ENCODE measurements around the gene FMNL2. TPM values are rescaled to one million over a fixed set of nuclear protein-coding genes. Genes with fewer than 3 reads are reported as not detected.

The FMNL2 gene
- total RNA-seq, 1 donor from 2014 or later = 93.8 TPM

DNA sequence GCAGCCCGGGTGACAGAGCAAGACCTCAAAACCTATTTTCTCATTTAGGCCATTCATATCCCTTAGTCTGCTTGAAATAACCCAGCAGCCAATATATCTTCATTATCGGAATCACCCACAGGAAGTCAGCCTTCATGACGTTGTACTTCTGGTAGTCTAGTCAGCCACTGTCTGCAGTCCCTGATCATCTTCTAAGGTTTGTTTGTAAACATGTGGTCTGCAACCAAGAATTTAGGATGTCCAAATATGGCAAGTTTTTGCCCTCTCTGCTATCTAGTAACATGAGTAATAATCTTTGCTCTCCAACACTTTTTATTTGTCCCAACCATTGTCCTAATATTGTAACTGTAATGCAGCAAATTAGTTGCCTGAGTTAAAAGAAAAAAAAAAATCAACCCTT is 289.8 kb downstream of the FMNL2 start:
- FAIRE-seq (no peak), DNase-seq (ENCODE audit: low spot score in 2 of 2) (no peak)

DNA sequence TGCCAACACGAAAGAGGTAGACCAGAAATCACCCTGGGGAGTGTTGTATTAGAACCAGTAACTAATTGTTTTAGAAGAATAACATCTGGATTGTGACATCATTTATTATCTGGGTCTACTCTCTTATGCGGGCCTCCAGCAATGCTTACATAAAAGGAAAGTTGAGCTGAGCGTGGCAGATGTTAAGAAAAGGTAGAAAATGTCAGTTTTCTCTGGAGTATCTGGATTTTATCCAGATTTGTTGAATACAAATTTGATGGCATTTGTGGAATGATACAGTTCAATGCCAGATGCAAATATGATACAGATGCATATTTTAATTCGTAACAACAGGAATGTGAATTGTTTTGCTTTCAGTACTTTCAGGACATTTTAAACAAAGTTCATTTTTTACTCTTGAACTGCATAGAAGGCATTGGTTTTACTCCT is 292.0 kb downstream of the FMNL2 start:
- FAIRE-seq = no peak
- DNase-seq (ENCODE audit: low spot score in 2 of 2) = no peak

GRCh38 chr2:152627351-152627957 is 292.5 kb downstream of the FMNL2 start:
- DNase-seq (ENCODE audit: low spot score in 2 of 2) (peak; percentile 21 to 33), FAIRE-seq (peak; percentile 94)

DNA sequence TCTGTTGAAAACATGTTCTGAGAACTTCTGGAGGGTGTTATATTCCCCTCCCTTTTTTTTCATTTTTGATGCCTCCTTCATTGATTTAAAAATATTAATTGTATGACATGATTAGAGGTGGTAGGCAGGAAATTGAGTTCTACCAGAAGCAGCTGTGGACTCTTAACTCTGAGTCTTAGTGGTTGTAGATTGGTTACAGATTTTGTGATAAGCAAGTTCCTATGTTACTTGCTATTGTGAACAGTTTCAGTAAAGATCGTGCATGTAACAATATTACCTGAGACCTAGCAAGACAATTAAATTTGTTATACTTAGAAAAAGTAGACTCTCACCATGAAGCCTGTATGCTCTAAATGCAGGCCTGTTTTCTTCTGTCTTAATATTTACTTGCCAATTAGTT is 294.2 kb downstream of the FMNL2 start:
- DNase-seq (ENCODE audit: low spot score in 2 of 2) (no peak), FAIRE-seq (no peak)

DNA sequence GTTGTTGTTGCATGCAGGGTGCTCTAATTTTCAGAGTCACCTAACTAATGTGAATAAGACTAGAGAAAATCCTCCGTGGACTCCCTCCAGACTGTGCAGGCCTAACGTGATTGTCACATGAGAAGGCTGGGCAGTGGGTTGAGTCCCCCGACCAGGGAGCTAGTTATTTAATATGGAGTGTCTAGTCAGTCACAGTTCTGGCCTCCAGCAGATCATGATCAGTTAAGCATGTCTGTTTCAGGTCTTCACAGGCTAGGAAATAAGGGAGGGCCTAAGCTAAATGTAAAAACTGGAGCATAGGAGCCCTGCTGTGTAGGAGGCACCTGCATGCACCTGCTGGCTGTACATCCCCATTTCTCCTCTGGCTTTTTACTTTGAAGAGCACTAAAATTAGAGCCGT is 295.5 kb downstream of the FMNL2 start:
- no peak for DNase-seq (ENCODE audit: low spot score in 2 of 2)
- FAIRE-seq = no peak

GRCh38 chr2:152632736-152633135 is 297.8 kb downstream of the FMNL2 start:
- DNase-seq (ENCODE audit: low spot score in 2 of 2) (no peak), FAIRE-seq (no peak)

DNA sequence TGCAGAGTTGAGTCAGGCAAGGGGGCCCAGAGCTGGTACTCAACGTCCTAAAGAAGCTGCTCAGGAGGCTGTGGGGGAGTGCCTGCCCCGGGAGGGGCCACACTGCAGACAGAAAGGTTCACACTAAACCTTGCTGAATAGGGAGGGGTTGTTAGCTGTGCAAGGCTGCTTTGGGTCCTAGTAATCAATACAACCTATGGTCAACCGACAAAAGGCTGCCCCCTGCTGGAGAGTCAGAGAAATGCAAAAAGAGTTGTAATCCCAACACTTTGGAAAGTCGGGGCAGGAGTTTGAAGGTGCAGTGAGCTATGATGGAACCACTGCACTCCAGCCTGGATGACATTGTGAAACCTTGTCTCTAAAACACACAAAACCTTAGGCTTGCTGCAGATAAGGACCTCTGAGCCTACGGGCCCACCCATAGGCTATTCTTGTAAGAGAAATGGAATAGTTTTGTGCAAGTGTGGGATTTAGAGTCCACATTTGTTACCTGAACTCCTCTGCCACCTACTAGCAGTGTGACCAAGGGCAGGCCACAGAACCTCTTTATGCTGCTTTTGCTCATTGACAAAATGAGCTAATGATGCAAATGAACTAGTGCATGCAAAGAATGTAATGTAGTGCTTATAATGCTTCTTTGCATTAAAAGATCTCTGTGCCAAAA is 300.8 kb downstream of the FMNL2 start:
- FAIRE-seq = no peak
- peak in 1 of 2 donors; percentile 27 for DNase-seq (ENCODE audit: low spot score in 2 of 2)

DNA sequence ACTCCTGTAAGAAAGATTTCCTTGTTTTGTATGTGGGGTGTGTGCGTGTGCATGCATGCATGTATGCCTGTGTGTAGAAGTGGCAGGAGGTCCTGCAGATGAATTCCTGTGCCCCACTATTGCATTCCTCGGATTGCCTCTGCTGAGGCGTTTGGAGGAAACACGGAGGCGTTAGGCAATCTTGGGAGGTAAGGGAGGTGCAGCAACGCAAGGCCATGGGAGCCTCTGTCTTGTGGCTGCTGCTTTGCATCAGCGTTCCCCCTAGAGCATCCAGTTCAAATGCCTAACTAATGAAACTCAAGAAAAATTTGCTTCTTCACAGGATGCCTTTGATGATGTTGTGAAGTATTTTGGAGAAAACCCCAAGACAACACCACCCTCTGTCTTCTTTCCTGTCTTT is 302.3 kb downstream of the FMNL2 start:
- DNase-seq (ENCODE audit: low spot score in 2 of 2) (no peak), FAIRE-seq (no peak)

DNA sequence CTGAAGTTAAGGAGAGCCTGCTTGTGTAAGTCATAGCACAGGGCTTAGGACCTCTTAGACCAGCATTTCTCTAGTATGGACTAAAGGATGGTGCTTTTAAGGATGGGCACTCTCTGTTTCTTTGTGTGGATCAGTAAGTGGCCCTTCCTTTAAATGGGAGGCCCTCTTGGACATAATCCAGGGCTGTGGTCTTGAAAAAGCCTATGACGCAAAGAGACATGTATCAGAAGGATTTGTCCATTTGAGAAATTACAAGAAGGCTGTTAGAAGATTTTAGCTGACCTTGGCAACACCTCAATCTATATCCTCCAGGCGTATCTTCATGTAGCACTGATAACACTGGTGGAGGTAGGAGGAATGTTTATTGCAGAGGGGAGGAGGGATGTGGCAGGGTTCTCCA is 303.1 kb downstream of the FMNL2 start:
- FAIRE-seq = no peak

GRCh38 chr2:152638590-152638989 is 303.6 kb downstream of the FMNL2 start:
- DNase-seq (ENCODE audit: low spot score in 2 of 2) (no peak), FAIRE-seq (no peak)

More for the DNA sequence above, 303.1 kb downstream of the FMNL2 start:
- no peak for DNase-seq (ENCODE audit: low spot score in 2 of 2)

DNA sequence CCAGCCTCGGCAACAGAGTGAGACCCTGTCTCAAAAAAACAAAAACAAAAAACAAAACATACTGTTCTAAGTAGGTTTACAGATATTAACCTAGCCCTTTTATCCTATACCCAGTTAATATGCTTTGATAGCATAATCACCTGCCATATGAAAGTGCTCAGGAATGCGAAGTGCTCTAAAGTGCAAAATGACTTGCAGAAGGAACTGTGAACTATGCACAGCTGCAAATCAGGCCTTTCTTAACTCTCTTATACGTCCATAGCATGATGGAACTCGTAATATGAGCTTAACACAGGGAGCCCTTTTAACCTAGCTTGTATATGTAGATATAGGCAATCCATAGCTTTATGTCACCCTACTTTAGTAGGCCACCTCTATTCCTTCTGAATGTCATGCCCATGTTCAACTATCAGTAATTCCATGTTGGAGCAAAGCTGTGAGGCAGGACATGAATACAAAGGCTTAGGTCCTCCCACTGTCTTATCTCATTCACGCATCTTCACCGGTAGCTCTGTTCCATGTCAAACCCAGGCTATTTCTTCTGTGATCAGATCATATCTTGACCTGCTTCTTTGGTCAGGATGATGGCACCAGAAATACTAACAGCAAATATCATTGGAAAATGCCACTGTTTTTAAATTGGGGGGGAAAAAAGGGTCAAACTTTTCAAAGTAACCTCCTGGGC is 309.4 kb downstream of the FMNL2 start:
- FAIRE-seq (no peak), DNase-seq (ENCODE audit: low spot score in 2 of 2) (no peak)

DNA sequence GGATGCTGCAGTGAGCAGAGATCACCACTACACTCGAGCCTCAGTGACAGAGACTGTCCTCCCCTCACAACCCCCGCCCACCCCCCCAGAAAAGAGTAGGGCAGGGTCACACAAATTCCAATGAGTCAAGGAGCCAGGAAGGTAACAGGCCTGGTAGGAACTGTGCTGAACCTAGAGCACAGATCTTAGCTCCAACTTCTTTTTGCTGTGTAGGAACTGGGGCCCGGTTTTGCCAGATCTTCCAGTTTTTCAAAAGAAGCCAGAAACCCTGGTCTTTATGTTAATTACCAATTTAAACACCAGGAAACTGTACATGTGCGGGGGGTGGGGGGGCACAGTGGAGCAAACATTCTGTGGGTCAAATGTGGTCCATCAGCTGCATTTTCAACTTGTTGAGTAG is 311.3 kb downstream of the FMNL2 start:
- DNase-seq (ENCODE audit: low spot score in 2 of 2) (no peak), FAIRE-seq (no peak)

- FAIRE-seq (no peak), DNase-seq (ENCODE audit: low spot score in 2 of 2) (no peak)
Measured at GRCh38 chr2:152646775-152647174, 311.8 kb downstream of the FMNL2 start.

DNA sequence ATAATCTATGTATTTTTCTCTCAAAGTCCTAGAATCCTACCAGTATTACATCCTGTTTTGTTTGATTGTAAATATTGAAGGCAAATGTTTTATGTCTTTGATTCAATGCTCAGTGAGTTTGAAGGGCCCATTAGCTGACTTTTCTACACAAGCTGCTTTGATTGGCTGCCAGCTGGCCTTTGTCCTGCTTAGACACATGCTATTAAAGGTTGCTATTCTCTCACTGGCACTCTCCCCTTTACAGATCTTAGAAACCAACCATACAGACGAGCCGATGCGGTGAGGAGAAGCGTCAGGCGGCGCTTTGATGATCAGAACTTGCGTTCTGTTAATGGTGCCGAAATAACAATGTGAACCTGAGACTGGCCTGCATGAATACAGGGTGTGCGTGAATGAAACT is 312.6 kb downstream of the FMNL2 start:
- FAIRE-seq = no peak

DNA sequence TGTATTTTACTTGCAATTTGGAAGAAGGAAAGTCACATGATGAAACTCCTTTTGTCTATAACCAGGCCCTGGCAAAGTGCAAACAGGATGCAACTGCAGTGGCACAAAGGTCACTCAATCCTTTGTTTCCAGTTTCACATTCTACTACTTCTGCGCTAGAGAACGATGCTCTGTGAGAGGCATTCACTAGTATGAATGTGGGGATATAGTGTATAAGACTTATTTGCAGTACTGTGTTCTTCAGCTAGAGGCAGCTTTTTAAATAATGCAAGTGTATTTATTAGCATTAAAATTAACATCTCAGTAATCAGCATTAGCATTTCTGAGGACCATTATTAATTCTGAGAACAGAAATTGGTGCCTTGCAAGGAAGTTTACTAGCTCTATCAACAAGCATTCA is 313.4 kb downstream of the FMNL2 start:
- no peak for FAIRE-seq
- DNase-seq (ENCODE audit: low spot score in 2 of 2) = no peak

More for the DNA sequence above, 312.6 kb downstream of the FMNL2 start:
- no peak for DNase-seq (ENCODE audit: low spot score in 2 of 2)

- DNase-seq (ENCODE audit: low spot score in 2 of 2) (no peak), FAIRE-seq (no peak)
Measured at GRCh38 chr2:152649997-152650396, 315.0 kb downstream of the FMNL2 start.

DNA sequence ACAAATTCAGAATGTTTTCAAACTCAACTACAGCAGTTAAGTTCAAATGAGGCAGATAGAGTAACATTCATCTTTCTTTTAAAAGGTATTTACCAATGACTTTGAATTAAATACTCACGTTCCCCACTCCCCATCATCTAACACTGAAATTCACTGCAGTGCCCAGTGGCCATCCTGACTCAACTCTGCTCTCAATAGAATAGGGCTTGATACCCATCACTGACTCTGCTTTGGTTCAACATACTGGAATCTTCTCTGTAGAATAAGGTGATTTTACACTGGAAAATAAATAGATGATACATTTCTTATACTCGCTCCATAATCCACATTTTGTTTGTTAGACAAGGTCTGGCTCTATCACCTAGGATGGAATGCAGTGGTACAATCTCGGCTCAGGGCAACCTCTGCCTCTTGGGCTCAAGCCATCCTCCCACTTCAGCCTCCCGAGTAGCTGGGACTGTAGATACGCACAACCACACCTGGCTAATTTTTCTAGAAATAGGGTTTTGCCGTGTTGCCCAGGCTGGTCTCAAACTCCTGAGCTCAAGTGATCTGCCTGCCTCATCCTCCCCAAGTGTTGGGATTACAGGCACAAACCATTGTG is 315.9 kb downstream of the FMNL2 start:
- FAIRE-seq (no peak), DNase-seq (ENCODE audit: low spot score in 2 of 2) (no peak)

- FAIRE-seq = no peak
Measured at GRCh38 chr2:152651834-152652233, 316.9 kb downstream of the FMNL2 start.

GRCh38 chr2:152655880-152656279 is 320.9 kb downstream of the FMNL2 start:
- no peak for FAIRE-seq

More at GRCh38 chr2:152651834-152652233, 316.9 kb downstream of the FMNL2 start:
- DNase-seq (ENCODE audit: low spot score in 2 of 2) = no peak

DNA sequence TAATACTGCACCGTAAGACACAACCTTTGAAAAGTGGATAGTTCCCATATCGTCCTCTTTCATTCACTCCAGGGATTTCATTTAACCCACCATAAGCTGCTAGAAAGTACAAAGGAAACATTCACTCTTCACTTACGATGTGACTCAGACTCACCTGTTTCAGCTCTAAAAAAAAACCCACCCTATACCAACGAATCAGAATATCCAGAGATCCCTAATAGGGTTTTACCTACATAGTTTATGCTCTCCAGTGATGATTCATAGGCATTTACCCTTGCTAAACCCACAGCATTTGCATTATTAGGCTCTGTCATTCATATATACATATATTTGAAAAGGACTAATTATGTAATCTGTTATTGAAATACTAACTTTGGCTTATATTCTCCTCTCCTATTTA is 322.1 kb downstream of the FMNL2 start:
- DNase-seq (ENCODE audit: low spot score in 2 of 2) (no peak), FAIRE-seq (no peak)

More at GRCh38 chr2:152655880-152656279, 320.9 kb downstream of the FMNL2 start:
- no peak for DNase-seq (ENCODE audit: low spot score in 2 of 2)

DNA sequence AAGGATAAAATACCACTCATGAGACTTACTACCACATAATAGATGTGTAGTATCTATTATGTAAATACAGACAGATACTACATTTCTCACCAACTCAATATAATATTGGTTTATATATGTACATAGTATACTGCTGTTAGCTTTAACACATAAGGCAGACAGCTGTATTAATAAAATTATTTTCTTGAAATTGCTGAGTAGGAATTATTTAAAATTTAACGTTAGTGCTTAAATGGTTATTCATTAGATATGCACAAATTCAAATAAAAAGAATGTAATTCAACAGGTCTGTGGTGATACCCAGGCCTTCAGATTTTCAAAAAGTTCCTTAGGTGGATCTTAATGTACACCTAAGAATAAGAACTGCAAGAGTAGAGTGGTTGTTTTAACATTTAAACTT is 323.2 kb downstream of the FMNL2 start:
- DNase-seq (ENCODE audit: low spot score in 2 of 2) (no peak), FAIRE-seq (no peak)

Measured in frontal cortex (tissue), 4 donors.